ENCODE data around the gene GSTM4.

Gene GSTM4

DNA sequence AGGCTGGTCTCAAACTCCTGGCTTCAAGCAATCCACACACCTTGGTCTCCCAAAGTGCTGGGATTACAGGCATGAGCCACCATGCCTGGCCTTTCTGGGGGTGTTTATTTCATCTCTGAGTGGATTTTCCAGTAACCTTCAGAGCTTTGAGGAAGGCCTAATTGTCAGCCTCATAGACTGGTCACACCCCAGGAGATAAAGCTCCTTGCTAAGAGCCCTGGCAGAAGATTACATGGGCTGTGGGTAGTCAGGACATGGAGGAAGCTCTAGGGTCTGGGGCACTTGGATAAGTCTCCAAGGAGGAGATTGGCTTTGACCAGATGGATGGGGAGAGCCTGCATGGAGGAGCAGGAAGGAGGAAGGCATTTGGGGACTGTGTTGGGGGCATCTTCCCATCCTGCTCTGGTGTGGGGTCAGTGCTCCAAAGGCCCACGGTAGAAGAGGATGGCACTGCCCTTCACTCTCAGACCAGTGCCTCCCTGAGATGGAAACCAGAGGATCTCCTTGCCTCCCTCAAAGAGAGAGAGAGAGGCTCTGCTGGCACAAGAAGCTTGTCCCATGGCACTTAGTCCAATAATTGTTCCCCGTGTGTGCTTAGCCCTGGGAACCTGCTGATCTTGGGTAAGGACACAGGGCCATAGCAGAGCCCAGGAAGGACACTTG lies 14.7 kb upstream of the GSTM4 start:
- no peaks in the 10 kb centered on the region for H3K79me2 ChIP-seq (ENCODE audit: control insufficient read depth, insufficient read depth, low read length, unreplicated experiment)
- no peaks in the 10 kb centered on the region for H3K36me3 ChIP-seq (ENCODE audit: insufficient read depth, low read length)
- no peaks in the 10 kb centered on the region for H3K27me3 ChIP-seq (ENCODE audit: insufficient read depth, low read length)
- H3K4me3 ChIP-seq (ENCODE audit: low read depth, low read length), result no peak overlapping the region
- H3K4me1 ChIP-seq (ENCODE audit: control insufficient read depth, insufficient read depth, low read length, unreplicated experiment), result peaks cover 12% of the 10 kb centered on the region
- no peak overlapping the region for H3K27ac ChIP-seq (ENCODE audit: low read depth, low read length)
- H2AFZ ChIP-seq (ENCODE audit: low read length, unreplicated experiment), result no peak overlapping the region

GRCh38 chr1:109641861-109642260 lies 14.0 kb upstream of the GSTM4 start:
- no peaks in the 10 kb centered on the region for H3K79me2 ChIP-seq (ENCODE audit: control insufficient read depth, insufficient read depth, low read length, unreplicated experiment)
- H2AFZ ChIP-seq (ENCODE audit: low read length, unreplicated experiment), result no peak overlapping the region
- H3K4me3 ChIP-seq (ENCODE audit: low read depth, low read length), result no peak overlapping the region
- H3K36me3 ChIP-seq (ENCODE audit: insufficient read depth, low read length), result no peaks in the 10 kb centered on the region
- H3K4me1 ChIP-seq (ENCODE audit: control insufficient read depth, insufficient read depth, low read length, unreplicated experiment), result peaks cover 5% of the 10 kb centered on the region
- H3K27ac ChIP-seq (ENCODE audit: low read depth, low read length), result no peak overlapping the region
- H3K27me3 ChIP-seq (ENCODE audit: insufficient read depth, low read length), result no peaks in the 10 kb centered on the region

DNA sequence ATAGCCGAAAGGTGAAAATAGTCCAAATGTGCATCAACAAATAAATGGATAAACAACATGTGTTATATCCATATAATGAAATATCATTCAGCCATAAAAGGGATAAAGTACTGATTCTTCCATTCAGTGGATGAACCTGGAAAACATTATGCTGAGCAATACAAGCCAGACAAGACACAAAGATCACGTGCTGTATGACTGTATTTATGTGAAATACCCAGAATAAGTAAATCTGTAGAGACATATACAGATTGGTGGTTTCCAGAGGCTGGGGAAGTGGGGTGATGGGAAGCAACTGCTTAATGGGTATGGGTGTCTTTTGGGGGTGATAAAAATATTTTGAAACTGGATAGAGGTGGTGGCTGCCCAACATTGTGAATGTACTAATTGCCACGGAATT lies 13.3 kb upstream of the GSTM4 start:
- Histone ChIP-seq H3K79me2 (ENCODE audit: control insufficient read depth, insufficient read depth, low read length, unreplicated experiment) (no peaks in the 10 kb centered on the region), H3K27me3 (ENCODE audit: insufficient read depth, low read length) (no peaks in the 10 kb centered on the region), H3K4me3 (ENCODE audit: low read depth, low read length) (no peak overlapping the region), H3K36me3 (ENCODE audit: insufficient read depth, low read length) (no peaks in the 10 kb centered on the region), H2AFZ (ENCODE audit: low read length, unreplicated experiment) (no peak overlapping the region), H3K4me1 (ENCODE audit: control insufficient read depth, insufficient read depth, low read length, unreplicated experiment) (peaks cover 4% of the 10 kb centered on the region), H3K27ac (ENCODE audit: low read depth, low read length) (no peak overlapping the region)

- Histone ChIP-seq H3K27me3 (ENCODE audit: insufficient read depth, low read length) (no peaks in the 10 kb centered on the region), H3K27ac (ENCODE audit: low read depth, low read length) (no peak overlapping the region), H2AFZ (ENCODE audit: low read length, unreplicated experiment) (peak overlapping the region; percentile 76)
Measured at GRCh38 chr1:109643385-109644230, 12.3 kb upstream of the GSTM4 start.

GRCh38 chr1:109644670-109645069 lies 11.2 kb upstream of the GSTM4 start:
- Histone ChIP-seq H3K4me1 (ENCODE audit: control insufficient read depth, insufficient read depth, low read length, unreplicated experiment) (peaks cover 4% of the 10 kb centered on the region), H3K36me3 (ENCODE audit: insufficient read depth, low read length) (no peaks in the 10 kb centered on the region), H2AFZ (ENCODE audit: low read length, unreplicated experiment) (no peak overlapping the region), H3K79me2 (ENCODE audit: control insufficient read depth, insufficient read depth, low read length, unreplicated experiment) (no peaks in the 10 kb centered on the region), H3K27me3 (ENCODE audit: insufficient read depth, low read length) (no peaks in the 10 kb centered on the region), H3K4me3 (ENCODE audit: low read depth, low read length) (no peak overlapping the region), H3K27ac (ENCODE audit: low read depth, low read length) (no peak overlapping the region)

More at GRCh38 chr1:109643385-109644230, 12.3 kb upstream of the GSTM4 start:
- H3K36me3 ChIP-seq (ENCODE audit: insufficient read depth, low read length), result no peaks in the 10 kb centered on the region
- H3K4me3 ChIP-seq (ENCODE audit: low read depth, low read length), result no peak overlapping the region
- H3K4me1 ChIP-seq (ENCODE audit: control insufficient read depth, insufficient read depth, low read length, unreplicated experiment), result peaks cover 4% of the 10 kb centered on the region
- no peaks in the 10 kb centered on the region for H3K79me2 ChIP-seq (ENCODE audit: control insufficient read depth, insufficient read depth, low read length, unreplicated experiment)

DNA sequence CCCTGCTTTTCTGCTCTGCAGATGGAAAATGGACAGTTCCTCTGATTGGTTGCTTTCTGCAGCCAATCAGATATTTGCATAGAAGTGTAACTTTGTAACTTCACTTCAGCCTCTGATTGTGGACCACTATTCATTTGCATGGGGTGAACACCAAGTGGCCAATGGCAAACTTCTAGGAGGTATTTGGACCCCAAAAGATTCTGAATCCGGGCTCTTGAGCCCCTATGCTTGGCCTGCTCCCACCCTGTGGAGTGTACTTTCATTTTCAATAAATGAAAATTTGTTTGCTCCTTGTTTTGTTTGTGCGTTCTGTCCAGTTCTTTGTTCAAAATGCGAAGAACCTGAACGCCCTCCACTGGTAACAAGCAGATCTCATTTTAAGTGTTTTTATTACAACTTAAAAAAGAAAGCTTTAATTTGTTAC lies 6.4 kb upstream of the GSTM4 start:
- peak overlapping the region; percentile 72 for H3K4me3 ChIP-seq (ENCODE audit: low read depth, low read length)
- peaks cover 14% of the 10 kb centered on the region for H3K4me1 ChIP-seq (ENCODE audit: control insufficient read depth, insufficient read depth, low read length, unreplicated experiment)
- H3K79me2 ChIP-seq (ENCODE audit: control insufficient read depth, insufficient read depth, low read length, unreplicated experiment), result no peaks in the 10 kb centered on the region
- H3K27me3 ChIP-seq (ENCODE audit: insufficient read depth, low read length), result peaks cover 11% of the 10 kb centered on the region; the same call in 1 of the 2 replicates
- no peaks in the 10 kb centered on the region for H3K36me3 ChIP-seq (ENCODE audit: insufficient read depth, low read length)
- peak overlapping the region; percentile 84 for H2AFZ ChIP-seq (ENCODE audit: low read length, unreplicated experiment)
- no peak overlapping the region for H3K27ac ChIP-seq (ENCODE audit: low read depth, low read length)

GRCh38 chr1:109650609-109651008 lies 5.3 kb upstream of the GSTM4 start:
- no peaks in the 10 kb centered on the region for H3K79me2 ChIP-seq (ENCODE audit: control insufficient read depth, insufficient read depth, low read length, unreplicated experiment)
- H2AFZ ChIP-seq (ENCODE audit: low read length, unreplicated experiment), result peak overlapping the region; percentile 26
- H3K27me3 ChIP-seq (ENCODE audit: insufficient read depth, low read length), result peaks cover 11% of the 10 kb centered on the region; the same call in 1 of the 2 replicates
- no peak overlapping the region for H3K4me3 ChIP-seq (ENCODE audit: low read depth, low read length)
- H3K36me3 ChIP-seq (ENCODE audit: insufficient read depth, low read length), result no peaks in the 10 kb centered on the region
- H3K4me1 ChIP-seq (ENCODE audit: control insufficient read depth, insufficient read depth, low read length, unreplicated experiment), result peaks cover 19% of the 10 kb centered on the region
- no peak overlapping the region for H3K27ac ChIP-seq (ENCODE audit: low read depth, low read length)

GRCh38 chr1:109652402-109652801 lies 3.5 kb upstream of the GSTM4 start:
- Histone ChIP-seq H3K4me1 (ENCODE audit: control insufficient read depth, insufficient read depth, low read length, unreplicated experiment) (peaks cover 19% of the 10 kb centered on the region), H3K79me2 (ENCODE audit: control insufficient read depth, insufficient read depth, low read length, unreplicated experiment) (no peaks in the 10 kb centered on the region), H2AFZ (ENCODE audit: low read length, unreplicated experiment) (no peak overlapping the region), H3K27me3 (ENCODE audit: insufficient read depth, low read length) (peaks cover 11% of the 10 kb centered on the region; the same call in 1 of the 2 replicates), H3K36me3 (ENCODE audit: insufficient read depth, low read length) (no peaks in the 10 kb centered on the region), H3K4me3 (ENCODE audit: low read depth, low read length) (no peak overlapping the region), H3K27ac (ENCODE audit: low read depth, low read length) (no peak overlapping the region)

GRCh38 chr1:109653306-109653705 lies 2.6 kb upstream of the GSTM4 start:
- H3K4me1 ChIP-seq (ENCODE audit: control insufficient read depth, insufficient read depth, low read length, unreplicated experiment), result peaks cover 19% of the 10 kb centered on the region
- no peaks in the 10 kb centered on the region for H3K36me3 ChIP-seq (ENCODE audit: insufficient read depth, low read length)
- H3K27me3 ChIP-seq (ENCODE audit: insufficient read depth, low read length), result peaks cover 11% of the 10 kb centered on the region; the same call in 1 of the 2 replicates

DNA sequence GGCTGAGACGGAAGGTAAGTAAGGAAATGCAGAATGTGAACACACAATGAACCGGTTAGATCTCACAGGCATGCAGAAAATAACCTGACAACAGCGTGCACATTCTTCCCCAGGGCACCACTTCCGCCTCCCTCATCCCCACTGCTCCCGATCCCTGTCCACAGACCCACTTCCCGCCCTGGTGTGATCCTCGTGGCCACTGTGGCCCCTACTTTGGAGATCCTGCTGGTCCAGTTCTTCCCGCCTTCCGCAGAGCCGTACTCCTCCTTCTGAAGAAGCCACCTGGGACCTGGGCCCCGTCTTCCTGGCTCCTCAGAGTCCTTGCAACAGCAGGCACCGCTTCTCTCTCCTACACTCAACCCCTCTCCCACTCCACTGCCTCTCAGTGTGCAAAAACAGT lies 1.4 kb upstream of the GSTM4 start:
- Histone ChIP-seq H3K79me2 (ENCODE audit: control insufficient read depth, insufficient read depth, low read length, unreplicated experiment) (no peaks in the 10 kb centered on the region), H3K4me1 (ENCODE audit: control insufficient read depth, insufficient read depth, low read length, unreplicated experiment) (peaks cover 19% of the 10 kb centered on the region), H2AFZ (ENCODE audit: low read length, unreplicated experiment) (no peak overlapping the region), H3K27ac (ENCODE audit: low read depth, low read length) (no peak overlapping the region), H3K4me3 (ENCODE audit: low read depth, low read length) (no peak overlapping the region), H3K27me3 (ENCODE audit: insufficient read depth, low read length) (peaks cover 11% of the 10 kb centered on the region; the same call in 1 of the 2 replicates), H3K36me3 (ENCODE audit: insufficient read depth, low read length) (no peaks in the 10 kb centered on the region)

More at GRCh38 chr1:109653306-109653705, 2.6 kb upstream of the GSTM4 start:
- Histone ChIP-seq H3K79me2 (ENCODE audit: control insufficient read depth, insufficient read depth, low read length, unreplicated experiment) (no peaks in the 10 kb centered on the region), H3K27ac (ENCODE audit: low read depth, low read length) (no peak overlapping the region), H2AFZ (ENCODE audit: low read length, unreplicated experiment) (no peak overlapping the region), H3K4me3 (ENCODE audit: low read depth, low read length) (no peak overlapping the region)
